OCI-M2 (cell line): ENCODE results near the gene NCOA7.
"Not testable (repeated sequence)": the region's sequence is repeated elsewhere in the genome, so short reads cannot be mapped to it uniquely, and the experiment has no call there.

Source experiments
- DNase-seq: peaks from one replicate; lab custom pipeline; 2025; ENCODE audit not compliant: unreplicated experiment; lab: John Stamatoyannopoulos, UW

The NCOA7 gene

DNA sequence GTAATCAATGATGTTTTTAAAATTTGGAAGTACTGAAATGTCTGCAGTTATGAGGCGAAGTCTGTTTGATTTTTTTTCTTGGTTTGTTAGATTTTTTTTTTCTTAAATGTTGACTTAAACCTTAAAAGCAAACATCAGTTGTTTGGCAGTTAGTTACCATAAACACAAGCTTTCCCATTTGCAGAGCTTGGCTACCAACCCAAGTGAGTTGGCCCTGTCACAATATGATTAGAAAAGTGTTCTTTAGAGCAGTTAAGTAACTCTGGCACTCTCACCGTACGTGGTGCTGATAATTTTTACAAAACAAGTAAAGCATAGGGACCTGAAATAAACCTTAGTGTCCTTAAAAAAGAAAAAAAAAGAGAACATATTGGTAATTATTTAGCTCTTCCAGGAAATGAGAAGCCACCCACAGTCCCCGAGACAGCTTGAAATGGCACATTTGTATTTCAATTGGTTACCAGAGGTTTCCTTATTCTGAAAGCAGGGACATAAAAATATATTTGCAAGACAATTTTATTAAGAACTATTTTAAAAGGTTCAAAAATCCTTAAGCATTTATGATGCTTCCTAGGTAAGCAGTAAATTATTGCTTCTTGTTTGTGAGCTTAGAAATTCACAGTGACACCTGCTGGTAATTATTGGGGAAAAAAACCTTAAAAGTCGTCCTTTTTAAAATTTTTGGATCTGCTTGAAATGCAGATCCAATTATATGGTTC lies 37.4 kb upstream of the NCOA7 start:
- no peak for DNase-seq

DNA sequence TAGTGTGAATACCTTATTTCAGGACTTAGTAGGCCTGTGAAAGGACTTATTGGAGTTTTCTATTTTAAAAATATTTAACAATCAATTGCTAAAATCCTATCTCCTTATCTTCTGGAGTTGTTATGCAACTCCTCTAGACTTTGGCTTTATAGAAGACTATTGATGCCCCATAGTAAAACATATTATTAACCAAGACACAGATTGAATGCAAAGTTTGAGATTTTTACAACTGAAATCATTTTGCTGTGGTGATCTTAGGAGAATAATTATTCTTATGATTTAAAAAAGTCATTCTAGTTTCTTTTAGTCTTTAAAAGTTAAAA lies 36.9 kb upstream of the NCOA7 start:
- no peak for DNase-seq

DNA sequence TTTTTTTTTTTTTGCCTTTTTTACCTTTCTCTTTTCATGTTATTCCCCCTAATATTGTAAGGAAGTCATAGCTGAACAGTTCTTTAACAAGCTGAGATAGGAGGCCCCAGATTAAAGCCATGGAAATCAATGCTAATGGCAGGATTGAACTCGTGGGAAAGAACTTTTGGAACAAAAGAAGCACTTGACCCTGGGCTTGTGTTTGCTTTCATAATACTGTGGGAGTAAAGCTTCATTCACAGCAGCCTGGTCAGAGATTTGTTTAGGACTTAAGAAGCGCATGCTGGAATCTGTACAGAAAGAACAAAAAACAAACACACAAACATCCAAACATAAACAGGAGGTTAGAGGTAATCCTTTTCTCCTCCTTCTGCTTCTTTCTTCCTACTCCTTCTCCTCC lies 36.2 kb upstream of the NCOA7 start:
- no peak for DNase-seq

DNA sequence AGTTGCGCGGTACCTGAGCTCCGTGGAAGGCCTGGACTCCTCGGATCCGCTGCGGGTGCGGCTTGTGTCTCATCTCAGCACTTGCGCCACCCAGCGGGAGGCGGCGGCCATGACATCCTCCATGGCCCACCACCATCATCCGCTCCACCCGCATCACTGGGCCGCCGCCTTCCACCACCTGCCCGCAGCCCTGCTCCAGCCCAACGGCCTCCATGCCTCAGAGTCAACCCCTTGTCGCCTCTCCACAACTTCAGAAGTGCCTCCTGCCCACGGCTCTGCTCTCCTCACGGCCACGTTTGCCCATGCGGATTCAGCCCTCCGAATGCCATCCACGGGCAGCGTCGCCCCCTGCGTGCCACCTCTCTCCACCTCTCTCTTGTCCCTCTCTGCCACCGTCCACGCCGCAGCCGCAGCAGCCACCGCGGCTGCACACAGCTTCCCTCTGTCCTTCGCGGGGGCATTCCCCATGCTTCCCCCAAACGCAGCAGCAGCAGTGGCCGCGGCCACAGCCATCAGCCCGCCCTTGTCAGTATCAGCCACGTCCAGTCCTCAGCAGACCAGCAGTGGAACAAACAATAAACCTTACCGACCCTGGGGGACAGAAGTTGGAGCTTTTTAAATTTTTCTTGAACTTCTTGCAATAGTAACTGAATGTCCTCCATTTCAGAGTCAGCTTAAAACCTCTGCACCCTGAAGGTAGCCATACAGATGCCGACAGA lies 31.4 kb upstream of the NCOA7 start:
- no peak for DNase-seq

DNA sequence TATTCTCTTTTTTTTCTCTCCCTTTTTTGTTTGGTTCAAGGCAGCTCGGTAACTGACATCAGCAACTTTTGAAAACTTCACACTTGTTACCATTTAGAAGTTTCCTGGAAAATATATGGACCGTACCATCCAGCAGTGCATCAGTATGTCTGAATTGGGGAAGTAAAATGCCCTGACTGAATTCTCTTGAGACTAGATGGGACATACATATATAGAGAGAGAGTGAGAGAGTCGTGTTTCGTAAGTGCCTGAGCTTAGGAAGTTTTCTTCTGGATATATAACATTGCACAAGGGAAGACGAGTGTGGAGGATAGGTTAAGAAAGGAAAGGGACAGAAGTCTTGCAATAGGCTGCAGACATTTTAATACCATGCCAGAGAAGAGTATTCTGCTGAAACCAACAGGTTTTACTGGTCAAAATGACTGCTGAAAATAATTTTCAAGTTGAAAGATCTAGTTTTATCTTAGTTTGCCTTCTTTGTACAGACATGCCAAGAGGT lies 30.8 kb upstream of the NCOA7 start:
- no peak for DNase-seq

DNA sequence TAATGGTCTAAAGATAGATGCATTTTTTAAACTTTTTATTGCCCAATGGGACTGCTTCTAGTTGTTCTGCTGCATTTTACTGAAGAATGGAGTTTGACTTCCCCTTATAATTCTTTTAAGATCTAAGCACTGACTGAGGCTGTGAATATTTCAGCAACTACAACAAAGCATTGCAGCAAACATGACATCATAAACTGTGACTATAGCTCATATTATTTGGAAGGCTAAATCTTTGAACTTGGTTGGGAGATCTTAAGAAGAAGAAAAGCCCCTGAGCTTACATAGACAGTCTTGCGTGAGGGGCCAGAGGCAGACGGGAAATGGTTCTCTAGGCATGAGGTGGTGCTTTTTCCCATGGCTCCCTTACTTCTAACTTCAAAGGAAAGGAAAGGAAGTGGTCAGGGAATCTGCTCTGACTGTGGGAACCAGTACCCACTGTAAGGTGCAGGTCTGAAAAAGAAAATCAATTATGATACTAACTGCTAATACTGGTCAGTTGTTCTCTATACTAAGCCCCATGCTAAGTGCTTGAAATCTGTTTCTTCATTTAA lies 26.6 kb upstream of the NCOA7 start:
- DNase-seq = no peak

DNA sequence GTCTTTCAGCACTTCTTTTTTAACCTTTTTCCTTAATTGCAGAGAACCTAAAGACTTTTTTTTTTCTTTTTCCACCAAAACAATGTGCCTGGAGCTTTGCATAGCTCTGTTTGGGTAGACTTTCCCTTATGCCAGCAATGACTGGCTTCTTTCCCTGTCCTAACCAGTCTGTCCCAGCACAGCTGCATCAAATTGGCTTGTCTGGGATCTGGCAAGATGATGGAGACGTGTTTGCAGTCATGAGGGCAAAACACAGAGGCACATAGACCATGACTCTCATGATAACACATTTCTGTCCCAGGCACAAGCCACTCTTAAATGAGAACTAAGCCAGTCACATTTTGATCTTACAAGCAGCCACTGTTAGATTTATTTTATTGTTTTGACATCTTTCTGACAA lies 24.8 kb upstream of the NCOA7 start:
- no peak for DNase-seq

DNA sequence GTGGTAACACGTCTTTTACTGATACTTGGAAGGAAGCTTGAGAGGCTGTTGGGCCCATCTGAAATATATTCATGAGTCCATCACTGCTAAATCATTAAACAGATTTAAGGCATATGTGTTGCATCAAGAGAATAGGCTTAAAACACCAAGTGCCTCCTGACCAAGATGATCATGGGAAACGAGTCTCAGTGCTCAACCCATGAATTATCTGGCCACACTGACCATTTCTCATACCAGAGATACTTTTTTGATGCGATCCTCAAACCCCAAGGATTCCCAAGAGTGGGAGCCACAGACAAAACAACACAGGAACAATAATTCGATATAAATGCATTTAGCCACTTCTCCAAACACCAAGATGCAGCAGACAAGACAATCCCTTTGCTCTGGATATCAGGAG lies 24.1 kb upstream of the NCOA7 start:
- DNase-seq = no peak

DNA sequence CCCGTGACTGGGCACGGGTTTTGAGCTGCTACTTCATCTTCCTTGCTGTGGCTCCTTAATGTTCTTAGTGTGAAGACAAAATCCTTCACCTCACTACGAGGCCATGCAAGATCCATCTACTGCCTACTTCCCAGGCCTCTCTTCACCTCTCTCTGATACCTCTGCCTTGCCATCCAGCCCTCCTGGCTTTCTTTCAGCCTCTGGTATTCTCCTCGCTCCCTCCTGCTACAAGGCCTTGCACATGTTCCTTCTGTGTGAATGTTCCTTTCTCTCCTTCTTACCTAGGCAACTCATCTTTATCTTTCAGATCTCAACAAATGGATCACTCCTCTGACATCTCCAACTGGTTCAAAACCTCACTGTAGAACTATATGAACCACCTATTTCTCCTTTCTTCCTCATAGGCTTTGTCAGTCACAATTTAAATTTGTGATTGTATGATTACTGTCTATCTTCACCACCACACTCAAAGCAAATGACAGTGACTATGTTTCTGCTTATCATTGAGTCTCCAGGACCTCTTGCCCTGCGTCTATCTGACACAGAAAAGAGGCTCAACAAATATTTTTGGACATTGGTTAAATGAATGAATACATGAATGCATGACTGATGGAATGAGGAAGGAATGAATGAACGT lies 21.5 kb upstream of the NCOA7 start:
- DNase-seq = no peak

DNA sequence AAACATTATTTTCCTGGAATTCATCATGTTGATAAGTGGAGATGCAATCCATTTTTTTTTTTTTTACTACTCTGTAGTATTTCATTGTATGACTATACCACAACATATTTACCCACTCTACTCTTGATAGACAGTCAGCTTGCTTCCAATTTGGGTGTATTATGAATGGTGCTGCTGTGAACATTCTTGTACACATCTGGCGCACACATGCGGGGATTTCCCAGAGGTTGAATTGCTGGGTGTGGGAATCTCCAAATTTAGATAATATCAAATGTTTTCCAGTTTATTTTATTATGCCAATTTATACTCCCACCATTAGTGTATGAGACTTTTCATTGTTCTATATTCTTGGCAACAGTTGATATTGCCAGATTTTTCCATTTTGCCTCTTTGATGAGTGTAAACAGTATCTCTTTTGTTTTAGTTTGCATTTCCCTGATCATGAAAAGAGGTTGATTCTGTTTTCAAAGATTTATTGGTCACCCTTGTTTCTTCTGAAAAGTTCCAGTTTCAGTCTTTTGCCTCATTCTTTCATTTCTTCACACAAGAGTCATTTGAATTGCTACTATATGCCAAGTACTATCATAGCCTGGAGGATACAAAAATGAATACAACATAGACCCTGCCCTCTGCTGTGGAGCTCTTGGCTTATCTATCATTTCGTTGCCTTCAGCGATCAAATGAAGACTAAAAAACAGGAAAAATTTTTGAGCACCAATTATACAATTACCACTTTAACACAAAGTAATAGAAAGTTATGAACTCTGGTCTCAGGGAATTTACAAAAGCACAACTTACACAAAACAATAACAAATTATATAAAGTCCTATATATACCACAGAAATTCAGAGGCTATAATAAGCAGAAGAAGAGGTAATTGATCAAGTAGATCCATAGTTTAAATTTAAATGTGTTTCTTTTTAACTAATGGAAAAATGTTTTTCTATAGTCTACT lies 17.1 kb upstream of the NCOA7 start:
- DNase-seq = no peak

DNA sequence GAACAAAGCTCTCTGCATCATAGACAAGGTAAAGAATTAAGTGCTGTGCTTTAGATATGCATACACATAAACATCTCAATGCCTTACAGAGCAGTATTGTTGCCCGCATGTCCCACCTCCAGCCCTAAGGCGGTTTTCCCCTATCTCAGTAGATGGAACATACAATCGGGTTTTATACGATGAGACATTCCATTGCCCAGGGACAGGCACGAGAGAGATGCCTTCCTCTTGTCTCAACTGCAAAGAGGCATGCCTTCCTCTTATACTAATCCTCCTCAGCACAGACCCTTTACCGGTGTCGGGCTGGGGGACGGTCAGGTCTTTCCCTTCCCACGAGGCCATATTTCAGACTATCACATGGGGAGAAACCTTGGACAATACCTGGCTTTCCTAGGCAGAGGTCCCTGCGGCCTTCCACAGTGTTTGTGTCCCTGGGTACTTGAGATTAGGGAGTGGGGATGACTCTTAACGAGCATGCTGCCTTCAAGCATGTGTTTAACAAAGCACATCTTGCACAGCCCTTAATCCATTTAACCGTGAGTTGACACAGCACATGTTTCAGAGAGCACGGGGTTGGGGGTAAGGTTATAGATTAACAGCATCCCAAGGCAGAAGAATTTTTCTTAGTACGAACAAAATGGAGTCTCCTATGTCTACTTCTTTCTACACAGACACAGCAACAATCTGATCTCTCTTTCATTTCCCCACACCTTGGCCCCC lies 14.5 kb upstream of the NCOA7 start:
- not testable (repeated sequence) for DNase-seq

DNA sequence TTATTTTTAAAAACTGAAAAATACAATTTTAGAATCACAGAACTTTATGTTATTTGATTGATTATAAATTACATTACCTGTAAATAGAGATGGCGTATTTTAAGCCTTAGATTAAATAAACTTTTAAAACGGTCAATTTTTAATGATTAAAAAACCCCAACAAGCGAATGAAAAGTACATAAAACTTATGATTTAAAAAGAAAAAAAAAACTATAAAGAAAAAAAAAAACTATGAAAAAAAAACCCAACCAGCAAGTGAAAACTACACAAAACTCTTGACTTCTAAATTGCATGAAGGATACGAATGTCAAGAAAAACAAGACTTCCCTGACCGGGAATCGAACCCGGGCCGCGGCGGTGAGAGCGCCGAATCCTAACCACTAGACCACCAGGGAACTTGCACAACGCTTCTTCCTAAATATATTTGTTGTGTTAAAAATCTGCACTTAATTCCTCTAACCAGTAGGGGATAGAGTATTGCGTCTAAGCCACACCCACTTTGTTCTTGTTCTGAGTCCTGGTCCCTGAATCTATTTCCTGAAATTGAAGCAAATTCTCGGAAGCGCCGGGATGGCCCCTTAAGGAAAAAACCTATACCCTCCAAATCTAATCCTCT lies 10.7 kb upstream of the NCOA7 start:
- DNase-seq = peak; percentile 99

DNA sequence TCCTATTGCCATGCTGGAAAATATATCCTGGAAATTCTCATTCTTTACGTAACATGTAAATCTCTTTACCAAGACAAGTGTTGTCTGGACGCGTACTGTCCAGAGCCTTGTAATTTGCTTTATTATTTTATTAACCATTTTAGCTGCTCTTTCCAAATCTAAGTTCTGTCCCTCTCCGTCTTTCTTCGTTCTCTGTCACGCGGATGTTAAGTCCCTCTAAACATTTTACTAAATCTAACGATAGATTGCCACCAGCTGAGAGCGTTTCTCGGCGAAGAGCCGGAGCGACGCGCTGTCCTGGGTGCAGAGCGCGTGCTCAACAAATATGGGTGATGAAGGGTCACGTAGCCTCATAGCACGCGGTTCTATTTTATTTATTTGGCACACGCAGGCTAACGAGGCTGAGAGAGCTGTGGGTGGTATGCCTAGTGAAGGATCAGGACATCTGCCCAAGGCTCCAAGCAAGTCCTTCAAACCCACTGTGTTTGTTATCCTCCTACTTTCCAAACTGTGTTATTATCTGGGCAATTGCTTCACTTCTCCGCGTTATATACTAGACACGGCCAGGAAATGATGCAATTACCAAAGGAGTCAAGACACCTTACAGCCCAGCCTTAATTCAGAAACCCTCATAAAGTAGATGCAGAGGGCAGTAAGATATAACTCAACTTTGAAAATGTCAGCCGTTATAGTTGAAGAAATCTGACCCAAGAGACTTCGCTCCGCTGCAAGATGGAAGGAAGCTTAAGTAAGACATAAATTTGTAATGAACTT lies 10.0 kb upstream of the NCOA7 start:
- peak; percentile 71 for DNase-seq

DNA sequence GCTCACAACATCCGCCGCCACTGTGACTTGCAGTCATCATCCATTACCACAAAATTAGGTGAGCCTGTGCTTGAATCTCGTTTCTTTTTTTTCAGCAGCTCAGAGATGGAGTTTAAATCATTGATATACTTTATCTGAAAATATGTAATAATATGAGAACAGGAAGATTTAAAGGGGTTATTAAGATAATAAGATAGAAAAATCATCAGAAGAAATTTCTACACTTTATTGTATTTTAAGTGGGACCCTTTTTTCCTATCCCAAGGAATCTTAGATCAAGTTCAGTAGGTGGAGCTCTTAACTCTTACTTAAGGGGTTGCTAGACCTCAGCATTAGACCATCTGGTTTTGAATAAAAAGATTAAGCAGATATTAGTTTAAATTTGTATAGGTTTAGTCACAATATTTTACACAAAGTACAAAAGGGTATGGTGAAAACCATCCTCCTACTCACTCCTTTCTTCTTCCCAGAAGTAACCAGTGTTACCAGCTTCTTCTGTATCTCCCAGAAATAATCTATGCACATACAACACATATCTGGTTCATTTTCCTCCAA lies 9.4 kb upstream of the NCOA7 start:
- no peak for DNase-seq

DNA sequence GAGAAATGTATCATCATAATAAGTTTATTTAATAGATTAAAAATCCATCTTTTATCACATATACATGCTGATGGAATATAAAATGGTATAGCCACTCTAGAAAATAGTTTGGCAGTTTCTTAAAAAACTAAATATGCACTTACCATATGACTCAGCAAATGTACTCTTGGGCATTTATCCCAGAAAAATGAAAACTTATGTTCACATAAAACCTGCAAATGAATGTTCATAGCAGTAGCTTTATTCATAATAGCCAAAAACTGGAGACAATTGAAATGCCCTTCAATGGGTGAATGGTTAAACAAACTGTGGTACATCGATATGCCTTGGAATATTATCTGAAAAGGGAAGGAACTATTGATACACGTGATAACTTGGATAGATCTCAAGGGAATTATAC lies 6.4 kb upstream of the NCOA7 start:
- no peak for DNase-seq

DNA sequence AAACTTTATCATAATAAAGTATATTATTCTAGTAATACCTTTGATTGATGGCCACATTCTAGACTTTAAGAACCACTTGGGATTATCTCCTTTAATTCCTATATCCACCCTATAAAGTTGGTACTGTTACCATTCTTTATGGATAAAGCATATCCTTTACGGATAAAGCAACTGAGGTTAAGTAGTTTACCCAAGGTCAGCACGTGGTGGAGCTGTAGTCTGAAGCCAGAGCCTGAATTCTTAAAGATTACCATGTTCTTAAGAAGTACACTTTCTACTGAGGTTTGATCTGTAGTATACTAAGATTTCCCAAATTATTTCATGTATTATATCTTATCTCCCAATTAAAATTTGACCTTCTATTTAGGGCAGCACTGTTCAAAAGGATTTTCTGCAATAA lies 3.0 kb upstream of the NCOA7 start:
- no peak for DNase-seq

DNA sequence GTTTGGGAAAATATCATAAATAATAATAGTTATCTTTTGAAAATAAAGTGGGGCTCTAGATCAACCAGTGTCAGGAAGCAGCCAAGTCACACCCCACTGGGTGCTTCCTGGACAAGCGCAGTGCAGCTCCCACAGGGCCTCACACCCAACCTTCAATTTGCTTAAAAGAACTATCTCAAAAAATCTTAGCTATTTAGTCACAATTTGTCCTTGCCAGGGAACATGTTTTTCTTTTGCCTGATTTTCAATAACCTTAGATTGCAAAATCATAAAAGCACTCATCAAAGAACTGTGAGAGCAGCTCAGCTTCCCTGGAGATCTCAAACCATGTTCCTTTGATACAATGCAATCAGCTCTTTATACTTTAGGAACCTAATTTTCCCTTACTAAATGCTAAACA lies 1.6 kb upstream of the NCOA7 start:
- no peak for DNase-seq

DNA sequence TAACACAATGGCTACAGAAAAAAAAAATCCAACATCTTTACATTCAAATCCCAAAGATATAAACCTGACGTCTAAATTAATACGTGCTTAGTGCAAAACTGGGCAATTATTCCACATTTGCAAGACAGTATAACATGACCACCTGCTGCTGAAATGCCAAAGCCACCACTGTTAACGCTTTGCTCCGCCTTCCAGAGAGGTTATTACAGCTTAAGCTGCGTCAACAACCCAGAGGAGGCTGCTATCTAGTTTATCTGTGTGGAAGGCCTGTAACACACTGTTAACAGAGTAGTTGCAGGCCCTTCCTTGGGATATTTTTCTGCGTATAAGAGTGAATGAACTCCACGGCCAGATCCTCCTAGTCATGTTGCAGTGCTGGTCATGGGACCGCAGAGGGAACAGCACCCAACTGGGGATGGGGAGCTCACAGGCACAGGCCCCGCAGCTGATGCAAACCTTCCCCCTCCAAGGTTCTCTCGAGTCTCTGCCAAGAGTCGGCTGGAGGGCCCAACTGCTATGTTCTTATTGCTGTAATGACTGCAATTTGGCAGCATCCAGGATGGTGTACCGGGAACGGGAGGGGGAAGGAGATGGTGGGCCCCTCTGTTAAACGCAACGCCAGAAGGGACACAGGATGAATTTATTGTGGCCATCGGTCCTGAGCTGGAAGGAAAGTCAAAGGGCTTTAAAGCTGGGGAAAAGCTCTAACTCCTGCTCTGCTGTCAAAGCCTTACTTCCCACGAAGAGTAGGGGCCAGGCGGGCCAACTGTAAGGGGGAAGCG lies 993 bp upstream of the NCOA7 start:
- DNase-seq = peak; percentile 63
